Stimulated activated CD8-positive, alpha-beta memory T cell treated with anti-CD3 and anti-CD28 coated beads, Interleukin-15, amount 100 ng/mL, for 48 hours (primary cell): ENCODE results near the gene PGS1.

Source experiments
- DNase-seq, 2 donors: peaks; one replicate each; pipeline ENCODE4 v3.0.0-alpha.2; 2020; ENCODE audit warnings: low read depth in 2 of 2

PGS1 gene

GRCh38 chr17:78426293-78426879 lies 47.9 kb downstream of the PGS1 start:
- DNase-seq, result no peak

- DNase-seq, result no peak
These were observed 48.7 kb downstream of the PGS1 start for GRCh38 chr17:78427140-78427539.

GRCh38 chr17:78428025-78428575 lies 49.7 kb downstream of the PGS1 start:
- no peak for DNase-seq

- DNase-seq, result no peak
These were observed 50.6 kb downstream of the PGS1 start for GRCh38 chr17:78428836-78429617.

GRCh38 chr17:78429618-78429995 lies 51.2 kb downstream of the PGS1 start:
- DNase-seq, result no peak

- DNase-seq, result no peak
These were observed 52.6 kb downstream of the PGS1 start for GRCh38 chr17:78430892-78431691.

GRCh38 chr17:78431692-78431958 lies 53.2 kb downstream of the PGS1 start:
- DNase-seq, result no peak

GRCh38 chr17:78432226-78433012 lies 54.0 kb downstream of the PGS1 start:
- no peak for DNase-seq

GRCh38 chr17:78433013-78433727 lies 54.7 kb downstream of the PGS1 start:
- no peak for DNase-seq

- no peak for DNase-seq
These were observed 55.4 kb downstream of the PGS1 start for GRCh38 chr17:78433780-78434335.

- DNase-seq, result no peak
These were observed 56.2 kb downstream of the PGS1 start for GRCh38 chr17:78434455-78435329.

GRCh38 chr17:78435330-78436005 lies 57.0 kb downstream of the PGS1 start:
- DNase-seq, result no peak

- no peak for DNase-seq
These were observed 59.2 kb downstream of the PGS1 start for GRCh38 chr17:78437508-78438169.

GRCh38 chr17:78438271-78438691 lies 59.8 kb downstream of the PGS1 start:
- no peak for DNase-seq

GRCh38 chr17:78438694-78439325 lies 60.4 kb downstream of the PGS1 start:
- DNase-seq, result no peak

GRCh38 chr17:78441271-78441971 lies 63.0 kb downstream of the PGS1 start:
- DNase-seq, result no peak

- DNase-seq, result peak in 1 of 2 donors; percentile 10
These were observed 64.3 kb downstream of the PGS1 start for GRCh38 chr17:78442648-78443218.
